GM18951 (cell line): ENCODE data around the gene GPR173.

Source experiments
- POLR2A ChIP-seq: IDR thresholded peaks from 4 replicates; pipeline ENCODE4 v1.6.1; 2011; ENCODE audit warnings: mild to moderate bottlenecking; ENCODE audit not compliant: insufficient read length, insufficient read depth; ENCODE audit errors: extremely low read depth
- in situ Hi-C: fragments of 300-500 bp; cut with MboI; formaldehyde crosslinking; loops from one replicate; pipeline ENCODE4 v1.12.0; 2022; ENCODE audit warnings: low sequenced_read_pairs, mixed read lengths, inconsistent platforms; ENCODE audit not compliant: unreplicated experiment

The GPR173 gene

DNA sequence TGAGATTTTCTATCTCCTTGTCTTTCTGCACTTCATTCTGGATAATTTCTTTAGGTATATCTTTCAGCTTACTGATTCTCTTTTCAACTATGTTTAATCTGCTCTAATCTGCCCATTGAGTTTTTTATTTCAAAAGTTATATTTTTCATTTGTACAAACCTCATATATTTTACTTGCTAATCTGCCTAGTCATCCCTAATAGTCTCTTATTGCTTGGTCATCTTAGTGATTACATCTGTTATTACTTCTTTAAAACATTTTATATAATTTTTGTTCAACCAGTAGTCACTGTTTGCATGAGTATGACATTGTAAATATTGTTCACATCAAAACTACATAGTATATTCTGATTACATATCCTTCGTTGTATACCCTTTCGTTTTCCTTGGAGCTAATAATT is 77.8 kb downstream of the GPR173 start:
- in situ Hi-C loops = no loop called here
- TF ChIP-seq POLR2A = no peak

DNA sequence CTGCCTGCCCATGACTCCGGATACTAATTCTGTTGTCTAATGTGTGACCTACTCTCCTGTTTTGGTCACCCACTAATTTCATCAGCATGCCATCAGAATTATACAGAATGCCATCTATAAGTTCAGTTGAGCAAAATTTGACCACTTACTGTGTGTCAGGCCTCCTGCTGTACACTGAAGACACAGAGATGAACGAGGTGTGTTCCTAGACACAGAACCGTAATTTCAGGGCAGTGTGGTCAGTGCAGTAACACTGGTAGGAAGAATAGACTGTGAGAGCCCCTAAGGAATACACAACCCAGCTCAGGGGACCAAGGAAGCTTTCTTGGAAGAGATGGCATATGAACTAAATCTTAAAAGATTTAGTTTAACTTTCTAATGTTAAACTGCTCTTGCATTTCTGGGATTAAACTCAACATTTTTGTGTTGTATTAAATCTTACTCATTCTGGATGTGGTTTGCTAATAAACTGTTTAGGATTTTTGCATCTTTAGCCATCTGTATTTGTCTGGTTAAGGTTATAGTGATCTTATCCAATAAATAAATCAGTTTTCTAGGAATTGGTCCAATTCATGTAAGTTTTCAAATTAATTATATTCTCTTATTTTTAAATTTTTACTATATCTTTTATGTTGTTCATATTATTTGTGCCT is 79.6 kb downstream of the GPR173 start:
- TF ChIP-seq POLR2A = no peak
- in situ Hi-C loops = no loop called here
